PFSK-1 (cell line): ENCODE data around the gene STK26.

Source experiments
- FOXP2 ChIP-seq: optimal IDR thresholded peaks from 2 replicates; pipeline ENCODE3; 2011; ENCODE audit warnings: borderline replicate concordance, control low read depth, inconsistent platforms; ENCODE audit not compliant: insufficient read depth; ENCODE audit errors: extremely low read length, extremely low read depth
- POLR2AphosphoS5 ChIP-seq: IDR thresholded peaks from 2 replicates; pipeline ENCODE4 v1.6.1; 2012; ENCODE audit warnings: low read depth, mild to moderate bottlenecking, control low read depth, low read length, moderate library complexity
- SIN3A ChIP-seq: IDR thresholded peaks from 2 replicates; pipeline ENCODE4 v1.6.1; 2012; ENCODE audit warnings: mild to moderate bottlenecking, low read length, moderate library complexity, borderline replicate concordance; ENCODE audit not compliant: insufficient read depth
- TAF1 ChIP-seq: IDR thresholded peaks from 2 replicates; pipeline ENCODE4 v1.6.1; 2012; ENCODE audit warnings: low read length, control low read depth, borderline replicate concordance; ENCODE audit not compliant: insufficient read depth
- TF ChIP-seq, protein P1 (sequence below), 2 experiments: IDR thresholded peaks; 2 replicates each; pipeline versions ENCODE4 v1.6.1 to v1.8.0; 2011 to 2012; ENCODE audit warnings: low read depth in 2 of 2, low read length in 2 of 2, control low read depth in 1 of 2, inconsistent platforms in 1 of 2, mild to moderate bottlenecking in 1 of 2, moderate library complexity in 1 of 2; ENCODE audit not compliant: insufficient read depth in 1 of 2

The STK26 gene

DNA sequence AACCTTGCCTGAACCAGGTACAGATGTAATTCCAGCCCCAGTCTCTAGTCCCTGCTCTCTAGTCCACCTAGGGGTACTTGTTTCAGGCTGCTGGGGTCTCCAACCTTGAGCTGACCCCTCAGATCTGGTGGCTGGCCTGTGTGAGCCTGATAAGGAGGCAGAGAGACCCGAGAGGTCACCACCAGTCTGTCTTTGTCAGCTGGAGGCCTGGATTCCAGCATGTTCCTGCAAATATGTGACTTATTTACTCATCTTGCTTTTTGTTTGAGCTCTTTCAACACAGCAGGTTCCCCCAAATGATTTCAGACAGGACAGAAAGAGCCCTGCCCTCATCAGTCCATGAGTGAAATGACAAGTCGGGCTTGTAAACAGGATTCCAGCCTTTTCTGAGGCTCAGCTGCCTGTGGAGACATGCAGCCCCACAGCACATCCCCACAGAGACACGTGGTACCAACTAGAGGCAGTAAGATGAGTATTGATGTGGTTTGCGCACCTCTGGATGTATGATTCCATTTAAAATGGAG, 37.5 kb upstream of the STK26 start:
- TF ChIP-seq POLR2AphosphoS5 (no peak), SIN3A (no peak), TAF1 (no peak), FOXP2 (no peak)
- TF ChIP-seq, protein P1, sequence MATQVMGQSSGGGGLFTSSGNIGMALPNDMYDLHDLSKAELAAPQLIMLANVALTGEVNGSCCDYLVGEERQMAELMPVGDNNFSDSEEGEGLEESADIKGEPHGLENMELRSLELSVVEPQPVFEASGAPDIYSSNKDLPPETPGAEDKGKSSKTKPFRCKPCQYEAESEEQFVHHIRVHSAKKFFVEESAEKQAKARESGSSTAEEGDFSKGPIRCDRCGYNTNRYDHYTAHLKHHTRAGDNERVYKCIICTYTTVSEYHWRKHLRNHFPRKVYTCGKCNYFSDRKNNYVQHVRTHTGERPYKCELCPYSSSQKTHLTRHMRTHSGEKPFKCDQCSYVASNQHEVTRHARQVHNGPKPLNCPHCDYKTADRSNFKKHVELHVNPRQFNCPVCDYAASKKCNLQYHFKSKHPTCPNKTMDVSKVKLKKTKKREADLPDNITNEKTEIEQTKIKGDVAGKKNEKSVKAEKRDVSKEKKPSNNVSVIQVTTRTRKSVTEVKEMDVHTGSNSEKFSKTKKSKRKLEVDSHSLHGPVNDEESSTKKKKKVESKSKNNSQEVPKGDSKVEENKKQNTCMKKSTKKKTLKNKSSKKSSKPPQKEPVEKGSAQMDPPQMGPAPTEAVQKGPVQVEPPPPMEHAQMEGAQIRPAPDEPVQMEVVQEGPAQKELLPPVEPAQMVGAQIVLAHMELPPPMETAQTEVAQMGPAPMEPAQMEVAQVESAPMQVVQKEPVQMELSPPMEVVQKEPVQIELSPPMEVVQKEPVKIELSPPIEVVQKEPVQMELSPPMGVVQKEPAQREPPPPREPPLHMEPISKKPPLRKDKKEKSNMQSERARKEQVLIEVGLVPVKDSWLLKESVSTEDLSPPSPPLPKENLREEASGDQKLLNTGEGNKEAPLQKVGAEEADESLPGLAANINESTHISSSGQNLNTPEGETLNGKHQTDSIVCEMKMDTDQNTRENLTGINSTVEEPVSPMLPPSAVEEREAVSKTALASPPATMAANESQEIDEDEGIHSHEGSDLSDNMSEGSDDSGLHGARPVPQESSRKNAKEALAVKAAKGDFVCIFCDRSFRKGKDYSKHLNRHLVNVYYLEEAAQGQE (IDR thresholded peaks at IDR 0.05; ENCODE audit: insufficient read depth in 1 of 2, low read depth in 2 of 2, low read length in 2 of 2): no peak

DNA sequence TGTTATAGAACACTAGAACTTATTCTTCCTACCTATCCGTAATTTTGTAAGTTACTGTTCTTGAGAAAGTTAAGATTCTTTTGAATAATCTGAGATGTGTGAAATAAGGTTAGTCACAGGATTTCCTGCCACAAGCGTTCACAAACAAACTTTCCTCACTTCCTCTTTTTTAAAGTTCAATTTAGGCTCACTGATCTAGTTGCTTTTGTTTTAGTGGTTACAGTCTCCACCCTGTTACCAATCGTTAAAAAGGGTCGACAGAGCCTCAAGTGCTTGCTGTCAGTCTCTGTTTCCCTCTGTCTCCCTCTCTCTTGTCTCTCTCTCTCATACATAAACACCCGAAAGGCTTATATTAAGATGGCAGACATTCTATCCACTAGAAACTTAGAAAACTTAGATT, 35.9 kb upstream of the STK26 start:
- TF ChIP-seq SIN3A: no peak
- TF ChIP-seq TAF1: no peak
- TF ChIP-seq POLR2AphosphoS5: no peak

DNA sequence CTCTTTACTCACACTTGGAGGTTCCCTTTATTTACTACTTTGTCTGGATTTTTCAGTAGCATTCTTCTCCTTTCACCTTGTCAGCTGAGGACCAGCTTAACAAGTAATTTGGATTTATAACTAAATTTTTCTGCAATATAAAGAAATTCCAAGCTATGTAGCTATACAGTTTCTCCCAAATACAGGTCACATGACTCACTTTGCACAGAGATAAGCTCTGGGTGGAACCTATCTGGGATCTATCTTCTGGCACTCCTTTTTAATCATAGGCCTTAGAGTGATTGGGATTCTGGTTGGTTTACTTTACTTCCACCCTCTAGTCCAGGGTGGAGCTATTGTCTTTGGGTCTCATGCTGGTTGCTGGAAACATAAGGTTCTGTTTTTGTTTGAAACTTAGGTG, 34.9 kb upstream of the STK26 start:
- TF ChIP-seq POLR2AphosphoS5: no peak
- no peak for TF ChIP-seq SIN3A
- no peak for TF ChIP-seq FOXP2
- TF ChIP-seq TAF1: no peak
- TF ChIP-seq, protein P1 (IDR thresholded peaks at IDR 0.05; ENCODE audit: insufficient read depth in 1 of 2, low read depth in 2 of 2, low read length in 2 of 2): no peak

DNA sequence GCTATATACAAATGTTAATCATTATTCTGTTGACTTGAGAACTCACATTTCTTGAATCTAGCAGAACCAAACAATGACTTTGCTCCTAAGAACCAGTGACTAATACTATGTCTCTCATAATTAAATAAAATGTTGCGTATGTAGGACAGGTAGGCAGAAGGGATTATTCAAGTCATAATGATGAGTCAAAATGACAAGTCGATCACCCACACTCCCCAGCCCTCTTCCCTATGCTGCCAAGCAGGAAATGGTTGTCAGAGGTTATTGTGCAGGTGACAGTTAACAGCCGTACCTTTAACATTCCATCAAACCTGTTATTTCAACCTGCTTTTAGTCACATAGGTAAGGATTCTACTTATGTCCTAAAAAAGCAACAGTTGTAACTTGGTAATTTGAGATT, 22.0 kb upstream of the STK26 start:
- TF ChIP-seq TAF1 (no peak), POLR2AphosphoS5 (no peak), FOXP2 (no peak), SIN3A (no peak)
- TF ChIP-seq, protein P1 (IDR thresholded peaks at IDR 0.05; ENCODE audit: insufficient read depth in 1 of 2, low read depth in 2 of 2, low read length in 2 of 2): no peak

DNA sequence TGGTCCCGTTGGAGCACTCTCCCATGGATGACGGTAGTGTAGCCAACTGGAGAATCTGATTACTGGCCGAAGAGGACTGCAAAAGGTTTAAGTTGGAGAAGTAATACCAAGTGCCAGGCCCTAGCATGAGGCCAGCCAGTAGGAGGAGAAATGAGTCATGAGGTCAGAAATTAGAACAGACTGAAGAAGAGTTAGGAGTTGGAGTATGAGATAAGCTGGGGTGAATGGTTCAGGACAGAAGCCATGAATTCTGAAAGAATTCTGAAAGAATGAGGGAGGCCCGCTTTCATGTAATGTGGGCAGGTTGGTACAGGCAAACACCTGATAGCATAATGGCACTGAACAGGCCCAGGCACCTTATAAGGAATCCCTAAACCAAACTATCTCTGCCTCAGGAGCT, 18.4 kb upstream of the STK26 start:
- TF ChIP-seq POLR2AphosphoS5 (no peak), TAF1 (no peak), FOXP2 (no peak), SIN3A (no peak)
- TF ChIP-seq, protein P1 (IDR thresholded peaks at IDR 0.05; ENCODE audit: insufficient read depth in 1 of 2, low read depth in 2 of 2, low read length in 2 of 2): no peak
